H1 (cell line): ENCODE results near the gene LPP.

ENCODE experiments used
- CHD1 ChIP-seq: IDR thresholded peaks from 2 replicates; pipeline ENCODE4 v1.6.1; 2012; ENCODE audit warnings: low read depth, low read length, improper control_type of control experiment
- CTCF ChIP-seq, 3 experiments: IDR thresholded peaks; 1 replicate in 2 of 3; 2 replicates in 1 of 3; pipeline versions ENCODE4 v1.5.1 to v1.6.1; 2011; ENCODE audit warnings: low read length in 3 of 3, mild to moderate bottlenecking in 3 of 3, inconsistent platforms in 2 of 3, low read depth in 1 of 3, moderate library complexity in 1 of 3; ENCODE audit not compliant: insufficient read depth in 1 of 3; ENCODE audit errors: control extremely low read depth in 1 of 3
- EGR1 ChIP-seq: IDR thresholded peaks from 2 replicates; pipeline ENCODE4 v1.6.1; 2011; ENCODE audit warnings: low read depth, low read length, borderline replicate concordance
- EP300 ChIP-seq, 2 experiments: IDR thresholded peaks; 1 replicate in 1 of 2; 2 replicates in 1 of 2; pipeline ENCODE4 v1.6.1; 2011 to 2012; ENCODE audit warnings: low read depth in 2 of 2, low read length in 2 of 2, mild to moderate bottlenecking in 2 of 2, borderline replicate concordance in 1 of 2, inconsistent platforms in 1 of 2, moderate library complexity in 1 of 2
- GABPA ChIP-seq: IDR thresholded peaks from 2 replicates; pipeline ENCODE4 v1.6.1; 2011; ENCODE audit warnings: mild to moderate bottlenecking, low read length, moderate library complexity, borderline replicate concordance; ENCODE audit not compliant: insufficient read depth
- POLR2A ChIP-seq, 2 experiments: IDR thresholded peaks; 1 replicate in 1 of 2; 2 replicates in 1 of 2; pipeline ENCODE4 v1.6.1; 2011; ENCODE audit warnings: low read depth in 2 of 2, low read length in 2 of 2, mild to moderate bottlenecking in 2 of 2; ENCODE audit errors: control extremely low read depth in 1 of 2
- RFX5 ChIP-seq: IDR thresholded peaks from 2 replicates; pipeline ENCODE4 v1.6.1; 2011; ENCODE audit warnings: low read depth, low read length, improper control_type of control experiment, borderline replicate concordance
- SRF ChIP-seq: IDR thresholded peaks from 2 replicates; pipeline ENCODE4 v1.6.1; 2011; ENCODE audit warnings: mild to moderate bottlenecking, low read depth, low read length, moderate library complexity
- TAF1 ChIP-seq: IDR thresholded peaks from 2 replicates; pipeline ENCODE4 v1.6.1; 2011; ENCODE audit warnings: mild to moderate bottlenecking, low read depth, low read length
- TEAD4 ChIP-seq: IDR thresholded peaks from 2 replicates; pipeline ENCODE4 v1.6.1; 2012; ENCODE audit warnings: low read depth, low read length, inconsistent platforms, mixed read lengths

- no peak for TF ChIP-seq EP300 (IDR thresholded peaks at IDR 0.05; ENCODE audit: borderline replicate concordance in 1 of 2, low read depth in 2 of 2, low read length in 2 of 2)
- no peak for TF ChIP-seq CTCF (IDR thresholded peaks at IDR 0.05; ENCODE audit: control extremely low read depth in 1 of 3, insufficient read depth in 1 of 3, low read depth in 1 of 3, low read length in 3 of 3)
- TF ChIP-seq EGR1: no peak
- TF ChIP-seq POLR2A (IDR thresholded peaks at IDR 0.05; ENCODE audit: control extremely low read depth in 1 of 2, low read depth in 2 of 2, low read length in 2 of 2): no peak
- TF ChIP-seq GABPA: no peak
- no peak for TF ChIP-seq RFX5
- no peak for TF ChIP-seq SRF
- no peak for TF ChIP-seq TEAD4
- no peak for TF ChIP-seq TAF1
- TF ChIP-seq CHD1: no peak
These were observed 299.8 kb downstream of the LPP start for GRCh38 chr3:188453431-188454384.
